Measurements from ENCODE around the gene GLCE.
A peak's percentile ranks its signal among the peaks of the same experiment; 100 is the strongest.
"Not testable (repeated sequence)": the region's sequence is repeated elsewhere in the genome, so short reads cannot be mapped to it uniquely, and the experiment has no call there.

The GLCE gene

GRCh38 chr15:69277316-69277715 lies 116.9 kb downstream of the GLCE start:
- no peak for DNase-seq

- DNase-seq = no peak
These were observed 119.2 kb downstream of the GLCE start for GRCh38 chr15:69279636-69280035.

- no peak for DNase-seq
These were observed 120.3 kb downstream of the GLCE start for GRCh38 chr15:69280783-69281182.

- no peak for DNase-seq
These were observed 121.8 kb downstream of the GLCE start for GRCh38 chr15:69282104-69282743.

- DNase-seq = no peak
These were observed 125.4 kb downstream of the GLCE start for GRCh38 chr15:69285834-69286233.

GRCh38 chr15:69288011-69288410 lies 127.6 kb downstream of the GLCE start:
- no peak for DNase-seq

- DNase-seq = no peak
These were observed 128.3 kb downstream of the GLCE start for GRCh38 chr15:69288531-69289341.

- no peak for DNase-seq
These were observed 129.1 kb downstream of the GLCE start for GRCh38 chr15:69289342-69290146.

GRCh38 chr15:69290346-69291164 lies 130.1 kb downstream of the GLCE start:
- DNase-seq = no peak

- DNase-seq = peak; percentile 46
These were observed 131.2 kb downstream of the GLCE start for GRCh38 chr15:69291651-69292050.

GRCh38 chr15:69292826-69293420 lies 132.5 kb downstream of the GLCE start:
- peak; percentile 27 for DNase-seq

- DNase-seq = peak; percentile 55
These were observed 133.5 kb downstream of the GLCE start for GRCh38 chr15:69293741-69294615.

- no peak for DNase-seq
These were observed 136.2 kb downstream of the GLCE start for GRCh38 chr15:69296606-69297005.

- DNase-seq = no peak
These were observed 137.4 kb downstream of the GLCE start for GRCh38 chr15:69297642-69298353.

GRCh38 chr15:69298354-69298696 lies 137.9 kb downstream of the GLCE start:
- no peak for DNase-seq

GRCh38 chr15:69298697-69299441 lies 138.4 kb downstream of the GLCE start, which contains the start of gene PAQR5:
TSS of gene PAQR5 (plus strand) at chr15:69298912. CDS start at chr15:69360081, 61,169 bp downstream.
- DNase-seq = no peak

- no peak for DNase-seq
These were observed 139.0 kb downstream of the GLCE start for GRCh38 chr15:69299451-69299886.

- DNase-seq = no peak
These were observed 139.6 kb downstream of the GLCE start for GRCh38 chr15:69299943-69300588.

- not testable (repeated sequence) for DNase-seq
These were observed 140.7 kb downstream of the GLCE start for GRCh38 chr15:69301101-69301500.

Measured in activated effector memory CD4-positive, alpha-beta T cell treated with anti-CD3 and anti-CD28 coated beads, Interleukin-2, amount 50 U/mL, for 16 hours (primary cell).